ENCODE results near the gene OR1K1.

DNA sequence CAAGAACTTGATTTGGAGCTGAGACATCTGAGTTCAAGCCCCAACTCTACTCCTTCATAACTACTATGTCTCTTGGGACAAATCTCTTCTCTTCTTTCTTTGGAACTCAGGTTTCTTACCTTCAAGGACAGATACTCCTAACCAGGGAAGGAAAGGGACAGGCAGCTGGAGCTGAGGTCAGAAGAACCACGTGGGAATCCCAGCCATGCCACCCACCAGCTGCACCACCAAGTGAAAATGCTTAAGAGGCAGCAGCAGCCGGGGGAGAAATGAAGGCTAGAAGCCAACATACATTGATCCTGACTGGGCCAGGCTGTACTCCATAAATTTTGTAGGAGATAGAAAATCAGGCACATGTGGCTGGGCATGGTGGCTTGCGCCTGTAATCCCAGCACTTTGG, 20.7 kb upstream of the OR1K1 start:
- TF ChIP-seq, protein P1, sequence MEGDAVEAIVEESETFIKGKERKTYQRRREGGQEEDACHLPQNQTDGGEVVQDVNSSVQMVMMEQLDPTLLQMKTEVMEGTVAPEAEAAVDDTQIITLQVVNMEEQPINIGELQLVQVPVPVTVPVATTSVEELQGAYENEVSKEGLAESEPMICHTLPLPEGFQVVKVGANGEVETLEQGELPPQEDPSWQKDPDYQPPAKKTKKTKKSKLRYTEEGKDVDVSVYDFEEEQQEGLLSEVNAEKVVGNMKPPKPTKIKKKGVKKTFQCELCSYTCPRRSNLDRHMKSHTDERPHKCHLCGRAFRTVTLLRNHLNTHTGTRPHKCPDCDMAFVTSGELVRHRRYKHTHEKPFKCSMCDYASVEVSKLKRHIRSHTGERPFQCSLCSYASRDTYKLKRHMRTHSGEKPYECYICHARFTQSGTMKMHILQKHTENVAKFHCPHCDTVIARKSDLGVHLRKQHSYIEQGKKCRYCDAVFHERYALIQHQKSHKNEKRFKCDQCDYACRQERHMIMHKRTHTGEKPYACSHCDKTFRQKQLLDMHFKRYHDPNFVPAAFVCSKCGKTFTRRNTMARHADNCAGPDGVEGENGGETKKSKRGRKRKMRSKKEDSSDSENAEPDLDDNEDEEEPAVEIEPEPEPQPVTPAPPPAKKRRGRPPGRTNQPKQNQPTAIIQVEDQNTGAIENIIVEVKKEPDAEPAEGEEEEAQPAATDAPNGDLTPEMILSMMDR (IDR thresholded peaks at IDR 0.05): no peak
- TF ChIP-seq POLR2A (IDR thresholded peaks at IDR 0.05): no peak
